SK-N-SH treated with all-trans-retinoic acid at 6 μM for 48 hours (cell line): ENCODE measurements around the gene SHC3.

Experiments used
- ISL1 ChIP-seq: fragments of 250-450 bp; sonication (Bioruptor Pico); IDR thresholded peaks from 2 replicates; pipeline ENCODE4 v2.1.2; 2022; ENCODE audit warnings: mild to moderate bottlenecking, moderate library complexity
- OSR1 ChIP-seq: fragments of 250-450 bp; sonication (Bioruptor Pico); IDR thresholded peaks from 2 replicates; pipeline ENCODE4 v1.8.0; 2022; ENCODE audit warnings: moderate library complexity, mild to moderate bottlenecking, inconsistent platforms
- RARB ChIP-seq: fragments of 250-450 bp; sonication (Bioruptor Pico); IDR thresholded peaks from 2 replicates; pipeline ENCODE4 v1.8.0; 2021; ENCODE audit warnings: mild to moderate bottlenecking, moderate library complexity
- ZFP30 ChIP-seq: fragments of 450-650 bp; formaldehyde crosslinking; IDR thresholded peaks from 2 replicates; pipeline ENCODE4 v1.5.0; 2022; ENCODE audit warnings: mild to moderate bottlenecking, moderate library complexity
- TF ChIP-seq, protein P1 (sequence below): fragments of 250-450 bp; sonication (Bioruptor Pico); IDR thresholded peaks from 2 replicates; pipeline ENCODE4 v1.5.1; 2020; ENCODE audit warnings: low read depth, mild to moderate bottlenecking, moderate library complexity

DNA sequence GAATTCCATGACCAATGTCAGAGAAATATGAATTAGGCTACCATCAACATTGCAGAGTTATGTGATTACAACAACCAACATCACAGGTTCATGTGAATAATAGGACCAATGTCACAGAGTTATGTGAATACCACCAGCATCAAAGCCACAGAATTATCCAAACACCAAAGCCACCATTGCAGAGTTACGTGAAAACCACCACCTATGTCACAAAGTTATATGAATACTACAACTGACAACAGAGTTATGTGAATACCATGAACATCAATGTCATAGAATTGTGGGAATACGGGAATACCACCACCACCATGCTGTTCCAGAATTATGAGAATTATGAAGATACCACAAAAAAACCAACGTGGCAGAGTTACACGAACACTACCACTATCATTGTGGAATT is 64.8 kb downstream of the SHC3 start:
- no peak for TF ChIP-seq RARB (CRISPR knock-in tag)
- TF ChIP-seq, protein P1, sequence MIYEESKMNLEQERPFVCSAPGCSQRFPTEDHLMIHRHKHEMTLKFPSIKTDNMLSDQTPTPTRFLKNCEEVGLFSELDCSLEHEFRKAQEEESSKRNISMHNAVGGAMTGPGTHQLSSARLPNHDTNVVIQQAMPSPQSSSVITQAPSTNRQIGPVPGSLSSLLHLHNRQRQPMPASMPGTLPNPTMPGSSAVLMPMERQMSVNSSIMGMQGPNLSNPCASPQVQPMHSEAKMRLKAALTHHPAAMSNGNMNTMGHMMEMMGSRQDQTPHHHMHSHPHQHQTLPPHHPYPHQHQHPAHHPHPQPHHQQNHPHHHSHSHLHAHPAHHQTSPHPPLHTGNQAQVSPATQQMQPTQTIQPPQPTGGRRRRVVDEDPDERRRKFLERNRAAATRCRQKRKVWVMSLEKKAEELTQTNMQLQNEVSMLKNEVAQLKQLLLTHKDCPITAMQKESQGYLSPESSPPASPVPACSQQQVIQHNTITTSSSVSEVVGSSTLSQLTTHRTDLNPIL (CRISPR knock-in tag): no peak
- TF ChIP-seq ZFP30 (CRISPR knock-in tag): no peak
- TF ChIP-seq OSR1 (CRISPR knock-in tag): no peak
- TF ChIP-seq ISL1 (CRISPR knock-in tag): no peak
